ENCODE data around the gene CACNA1C.

DNA sequence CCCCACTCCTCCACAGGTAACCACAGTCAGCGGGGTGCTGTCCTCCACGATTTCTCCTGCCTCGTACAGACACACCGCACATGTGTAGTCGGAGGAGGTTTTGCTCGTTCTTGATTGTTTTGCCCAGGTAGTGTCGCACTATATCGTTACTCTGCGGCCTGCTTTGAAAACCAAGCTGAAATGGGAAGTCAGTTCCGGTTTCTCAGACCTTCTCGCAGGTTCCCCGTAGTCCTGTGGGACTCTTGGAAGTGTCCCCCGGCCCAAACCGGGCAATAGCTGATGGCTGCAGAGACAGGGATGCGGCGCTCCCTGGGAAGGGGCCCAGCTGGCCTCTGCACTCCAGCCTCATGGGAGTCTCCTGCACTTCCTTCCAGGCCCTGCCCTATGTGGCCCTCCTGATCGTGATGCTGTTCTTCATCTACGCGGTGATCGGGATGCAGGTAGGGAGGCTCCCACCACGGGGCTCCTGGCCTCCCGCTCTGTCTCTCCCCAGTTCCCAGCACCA, 600.7 kb downstream of the CACNA1C start:
- TF ChIP-seq, protein P1, sequence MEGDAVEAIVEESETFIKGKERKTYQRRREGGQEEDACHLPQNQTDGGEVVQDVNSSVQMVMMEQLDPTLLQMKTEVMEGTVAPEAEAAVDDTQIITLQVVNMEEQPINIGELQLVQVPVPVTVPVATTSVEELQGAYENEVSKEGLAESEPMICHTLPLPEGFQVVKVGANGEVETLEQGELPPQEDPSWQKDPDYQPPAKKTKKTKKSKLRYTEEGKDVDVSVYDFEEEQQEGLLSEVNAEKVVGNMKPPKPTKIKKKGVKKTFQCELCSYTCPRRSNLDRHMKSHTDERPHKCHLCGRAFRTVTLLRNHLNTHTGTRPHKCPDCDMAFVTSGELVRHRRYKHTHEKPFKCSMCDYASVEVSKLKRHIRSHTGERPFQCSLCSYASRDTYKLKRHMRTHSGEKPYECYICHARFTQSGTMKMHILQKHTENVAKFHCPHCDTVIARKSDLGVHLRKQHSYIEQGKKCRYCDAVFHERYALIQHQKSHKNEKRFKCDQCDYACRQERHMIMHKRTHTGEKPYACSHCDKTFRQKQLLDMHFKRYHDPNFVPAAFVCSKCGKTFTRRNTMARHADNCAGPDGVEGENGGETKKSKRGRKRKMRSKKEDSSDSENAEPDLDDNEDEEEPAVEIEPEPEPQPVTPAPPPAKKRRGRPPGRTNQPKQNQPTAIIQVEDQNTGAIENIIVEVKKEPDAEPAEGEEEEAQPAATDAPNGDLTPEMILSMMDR (IDR thresholded peaks at IDR 0.05; ENCODE audit: borderline replicate concordance, extremely low read depth, low read length, poor library complexity, severe bottlenecking): no peak
- no peak for TF ChIP-seq EZH2 (IDR thresholded peaks at IDR 0.05; ENCODE audit: borderline replicate concordance, low read depth, low read length, severe bottlenecking)

All from DND-41 (cell line).